GM12873 (cell line): ENCODE results near the gene SMIM38.

ENCODE experiments used
- CTCF ChIP-seq: IDR thresholded peaks from 2 replicates; pipeline ENCODE4 v1.5.1; 2012; ENCODE audit warnings: low read depth, mild to moderate bottlenecking, moderate library complexity, low read length, control low read depth; ENCODE audit not compliant: insufficient read depth; ENCODE audit errors: missing control alignments

SMIM38 gene

GRCh38 chr11:69154211-69154913 lies 1.4 kb upstream of the SMIM38 start:
- no peak for TF ChIP-seq CTCF

GRCh38 chr11:69154938-69155301 lies 815 bp upstream of the SMIM38 start:
- TF ChIP-seq CTCF: no peak

DNA sequence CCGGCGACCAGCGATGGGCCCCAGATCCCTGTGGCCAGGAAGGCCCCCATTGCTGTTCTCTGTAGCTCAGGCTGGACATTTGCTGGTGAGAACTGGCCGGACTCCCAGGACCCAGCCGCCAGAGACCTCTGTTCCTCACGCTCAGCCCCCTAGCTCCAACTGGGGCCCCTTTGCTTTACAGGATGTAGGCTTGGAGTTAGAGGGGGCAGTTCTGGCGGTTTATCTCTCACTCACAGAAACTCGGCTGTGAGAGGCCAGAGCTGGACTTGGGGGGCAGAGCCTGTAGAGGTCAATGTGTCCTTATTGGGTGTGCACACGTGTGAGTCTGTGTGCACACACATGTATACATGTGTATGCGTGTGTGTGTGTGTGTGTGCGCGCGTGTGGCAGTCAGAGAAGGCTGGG lies 502 bp downstream of the SMIM38 start:
- no peak for TF ChIP-seq CTCF

- TF ChIP-seq CTCF: no peak
Observed at GRCh38 chr11:69156673-69157155, 979 bp downstream of the SMIM38 start.

DNA sequence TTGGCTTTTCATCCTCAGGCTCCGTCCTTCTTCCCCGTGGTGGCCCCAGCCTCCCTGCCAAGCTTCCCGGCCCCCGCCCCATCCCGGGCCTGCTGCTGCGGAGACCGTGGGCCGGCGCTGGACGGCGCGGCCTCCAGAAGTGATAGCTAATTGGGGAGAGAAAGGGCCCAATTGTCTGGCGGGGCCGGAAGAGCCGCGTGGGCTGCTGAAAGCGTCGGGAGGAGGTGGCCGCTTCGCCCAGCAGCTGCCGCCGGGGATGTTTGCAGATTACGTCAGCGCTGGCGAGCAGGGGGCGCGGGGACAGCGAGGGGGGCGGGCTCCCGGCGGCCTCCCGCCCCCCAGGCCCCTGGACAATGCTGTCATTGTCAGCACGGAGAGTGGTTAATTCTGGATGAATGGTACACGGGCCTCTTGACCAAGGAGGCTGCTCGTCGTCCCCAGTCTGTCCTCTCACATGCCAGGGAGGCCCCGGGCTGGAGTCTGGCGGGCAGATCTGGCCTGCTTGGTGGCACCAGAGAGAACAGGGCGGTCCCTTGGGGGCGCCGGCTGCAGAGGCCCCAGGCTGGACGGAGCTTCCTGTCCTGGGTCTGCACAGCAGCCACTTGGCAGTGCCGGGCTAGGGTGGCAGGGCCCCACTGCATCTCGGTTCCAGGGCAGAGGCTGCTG lies 1.6 kb downstream of the SMIM38 start:
- TF ChIP-seq CTCF: no peak

GRCh38 chr11:69157822-69158231 lies 2.1 kb downstream of the SMIM38 start:
- TF ChIP-seq CTCF: no peak

DNA sequence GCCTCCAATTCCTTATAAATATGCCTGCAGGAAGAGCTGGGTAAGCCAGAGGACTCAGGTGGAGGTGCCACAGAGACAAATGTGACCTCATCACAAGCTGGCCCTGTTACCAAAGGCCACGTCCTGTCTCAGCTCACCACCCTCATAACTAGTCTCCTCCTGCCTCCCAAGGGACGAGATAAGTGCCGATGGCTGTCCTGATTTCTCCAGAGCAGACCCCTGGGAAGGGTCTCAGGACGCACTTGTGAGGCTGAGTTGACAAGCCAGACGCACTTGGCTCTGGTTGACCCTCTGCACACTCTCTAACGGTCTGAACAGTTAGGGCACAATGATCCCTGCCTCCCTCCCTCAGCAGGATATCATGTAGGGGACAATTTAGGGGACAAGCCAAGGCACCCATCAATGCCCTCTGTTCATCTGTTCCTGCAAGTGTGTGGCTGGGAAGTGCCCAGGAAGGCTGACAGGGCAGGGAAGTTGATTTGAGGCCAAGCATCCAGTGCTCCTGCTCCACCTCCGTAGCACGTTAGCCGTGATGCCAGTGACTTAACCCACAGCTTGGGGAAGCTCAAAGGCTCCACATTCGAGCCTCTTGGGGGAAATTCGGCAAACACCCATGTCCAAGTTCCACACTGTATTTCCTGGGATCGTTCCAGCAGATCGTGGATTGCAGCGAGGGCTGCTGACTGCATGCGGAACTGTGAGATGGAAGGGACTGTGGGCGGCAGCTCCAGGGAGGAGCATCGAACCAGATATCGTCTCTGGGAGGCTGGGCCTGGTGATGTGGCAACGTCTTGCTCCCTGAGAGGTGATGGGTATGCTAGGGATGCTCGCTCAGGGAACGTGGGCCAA lies 2.8 kb downstream of the SMIM38 start:
- no peak for TF ChIP-seq CTCF
